K562 (cell line): Measurements from ENCODE around the gene ARL11. TPM values are rescaled to one million over a fixed set of nuclear protein-coding genes. Genes with fewer than 3 reads are reported as not detected.

ENCODE experiments used
- CTCF ChIP-seq, 3 experiments: IDR thresholded peaks in 2 of 3; conservative IDR thresholded peaks in 1 of 3; 2 replicates each; pipeline ENCODE4 v1.5.1; 2011 to 2012; ENCODE audit warnings: low read length in 3 of 3, mild to moderate bottlenecking in 3 of 3, control low read depth in 2 of 3, improper control_type of control experiment in 1 of 3, inconsistent platforms in 1 of 3, low read depth in 1 of 3, mixed read lengths in 1 of 3, moderate library complexity in 1 of 3; ENCODE audit not compliant: insufficient read depth in 2 of 3
- MEIS2 ChIP-seq: fragments of 450-650 bp; IDR thresholded peaks from 2 replicates; pipeline ENCODE4 v1.6.1; 2014; ENCODE audit warnings: mild to moderate bottlenecking; ENCODE audit not compliant: partially characterized antibody
- REST ChIP-seq, 2 experiments: fragments of 450-650 bp; formaldehyde crosslinking in 1 of 2; IDR thresholded peaks; 2 replicates each; pipeline versions ENCODE4 v1.4.0 to v1.6.1; 2014 to 2020; ENCODE audit warnings: mild to moderate bottlenecking in 2 of 2, borderline replicate concordance in 1 of 2, low read depth in 1 of 2
- SMC3 ChIP-seq: conservative IDR thresholded peaks from 2 replicates; pipeline ENCODE4 v1.6.1; 2011; ENCODE audit warnings: low read depth, low read length, improper control_type of control experiment; ENCODE audit not compliant: insufficient read depth
- THRAP3 ChIP-seq: fragments of 450-650 bp; IDR thresholded peaks from 2 replicates; pipeline ENCODE4 v1.6.1; 2016; ENCODE audit warnings: mild to moderate bottlenecking, inconsistent platforms, borderline replicate concordance
- ZMIZ1 ChIP-seq, 2 experiments: fragments of 150-350 bp in 1 of 2; IDR thresholded peaks; 2 replicates each; pipeline ENCODE4 v1.6.1; 2012 to 2016; ENCODE audit warnings: low read depth in 2 of 2, low read length in 2 of 2, mild to moderate bottlenecking in 1 of 2, moderate library complexity in 1 of 2
- ZNF830 ChIP-seq: fragments of 250-450 bp; sonication (Bioruptor Pico); IDR thresholded peaks from 2 replicates; pipeline ENCODE4 v1.5.0; 2021; ENCODE audit warnings: mild to moderate bottlenecking
- polyA plus RNA-seq, 8 experiments: library from polyadenylated mRNA; depleted of rRNA in 4 of 8; stranded (reverse) in 5 of 8; unstranded in 3 of 8; fragments of >200 nt; fragmentation: Nextera tagmentation in 2 of 8; fragmentation: Illumina TruSeq in 1 of 8; extraction: Ambion mirVana in 2 of 8; extraction: Trizol in 1 of 8; gene quantifications; 2 replicates each; pipeline versions ENCODE4 v1.2.1 to v1.2.3, GENCODE V29; 2011 to 2014; ENCODE audit warnings: inconsistent platforms in 1 of 8, missing spikeins in 1 of 8
- total RNA-seq, 7 experiments: library from RNA; depleted of rRNA in 6 of 7; stranded (reverse); fragments of >200 nt in 6 of 7; fragmentation: Illumina TruSeq in 2 of 7; extraction: Trizol in 2 of 7; gene quantifications; 2 replicates each; pipeline versions ENCODE4 v1.2.1 to v1.2.3, GENCODE V29; 2011 to 2021; ENCODE audit warnings: low replicate concordance in 1 of 7

The ARL11 gene
- total and polyA plus RNA-seq, 9 of the 15 experiments (the other 6 are each of a cell fraction or from before 2014, with no cell fraction given): 0.18 to 0.87 (median 0.45) TPM

GRCh38 chr13:49652355-49653305 is 24.3 kb downstream of the ARL11 start (continued):
- TF ChIP-seq ZMIZ1 (IDR thresholded peaks at IDR 0.05; ENCODE audit: low read depth in 2 of 2, low read length in 2 of 2): no peak
- TF ChIP-seq REST (IDR thresholded peaks at IDR 0.05; ENCODE audit: borderline replicate concordance): peak; percentile 44; the same call in 1 of the 2 replicates
- no peak for TF ChIP-seq REST (CRISPR knock-in tag; IDR thresholded peaks at IDR 0.05; ENCODE audit: low read depth)
- no peak for TF ChIP-seq ZNF830 (CRISPR knock-in tag)
- TF ChIP-seq CTCF (IDR thresholded peaks at IDR 0.05 in 2 of 3, conservative IDR thresholded peaks at IDR 0.05 in 1 of 3; ENCODE audit: insufficient read depth in 2 of 3, low read depth in 1 of 3, low read length in 3 of 3): peak; percentile 58 to 66 (median 64)
- TF ChIP-seq THRAP3: no peak
- peak; percentile 42 for TF ChIP-seq SMC3
- peak; percentile 8 for TF ChIP-seq MEIS2
